Measurements from ENCODE around the gene COPG1.

The COPG1 gene, protein sequence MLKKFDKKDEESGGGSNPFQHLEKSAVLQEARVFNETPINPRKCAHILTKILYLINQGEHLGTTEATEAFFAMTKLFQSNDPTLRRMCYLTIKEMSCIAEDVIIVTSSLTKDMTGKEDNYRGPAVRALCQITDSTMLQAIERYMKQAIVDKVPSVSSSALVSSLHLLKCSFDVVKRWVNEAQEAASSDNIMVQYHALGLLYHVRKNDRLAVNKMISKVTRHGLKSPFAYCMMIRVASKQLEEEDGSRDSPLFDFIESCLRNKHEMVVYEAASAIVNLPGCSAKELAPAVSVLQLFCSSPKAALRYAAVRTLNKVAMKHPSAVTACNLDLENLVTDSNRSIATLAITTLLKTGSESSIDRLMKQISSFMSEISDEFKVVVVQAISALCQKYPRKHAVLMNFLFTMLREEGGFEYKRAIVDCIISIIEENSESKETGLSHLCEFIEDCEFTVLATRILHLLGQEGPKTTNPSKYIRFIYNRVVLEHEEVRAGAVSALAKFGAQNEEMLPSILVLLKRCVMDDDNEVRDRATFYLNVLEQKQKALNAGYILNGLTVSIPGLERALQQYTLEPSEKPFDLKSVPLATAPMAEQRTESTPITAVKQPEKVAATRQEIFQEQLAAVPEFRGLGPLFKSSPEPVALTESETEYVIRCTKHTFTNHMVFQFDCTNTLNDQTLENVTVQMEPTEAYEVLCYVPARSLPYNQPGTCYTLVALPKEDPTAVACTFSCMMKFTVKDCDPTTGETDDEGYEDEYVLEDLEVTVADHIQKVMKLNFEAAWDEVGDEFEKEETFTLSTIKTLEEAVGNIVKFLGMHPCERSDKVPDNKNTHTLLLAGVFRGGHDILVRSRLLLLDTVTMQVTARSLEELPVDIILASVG

DNA sequence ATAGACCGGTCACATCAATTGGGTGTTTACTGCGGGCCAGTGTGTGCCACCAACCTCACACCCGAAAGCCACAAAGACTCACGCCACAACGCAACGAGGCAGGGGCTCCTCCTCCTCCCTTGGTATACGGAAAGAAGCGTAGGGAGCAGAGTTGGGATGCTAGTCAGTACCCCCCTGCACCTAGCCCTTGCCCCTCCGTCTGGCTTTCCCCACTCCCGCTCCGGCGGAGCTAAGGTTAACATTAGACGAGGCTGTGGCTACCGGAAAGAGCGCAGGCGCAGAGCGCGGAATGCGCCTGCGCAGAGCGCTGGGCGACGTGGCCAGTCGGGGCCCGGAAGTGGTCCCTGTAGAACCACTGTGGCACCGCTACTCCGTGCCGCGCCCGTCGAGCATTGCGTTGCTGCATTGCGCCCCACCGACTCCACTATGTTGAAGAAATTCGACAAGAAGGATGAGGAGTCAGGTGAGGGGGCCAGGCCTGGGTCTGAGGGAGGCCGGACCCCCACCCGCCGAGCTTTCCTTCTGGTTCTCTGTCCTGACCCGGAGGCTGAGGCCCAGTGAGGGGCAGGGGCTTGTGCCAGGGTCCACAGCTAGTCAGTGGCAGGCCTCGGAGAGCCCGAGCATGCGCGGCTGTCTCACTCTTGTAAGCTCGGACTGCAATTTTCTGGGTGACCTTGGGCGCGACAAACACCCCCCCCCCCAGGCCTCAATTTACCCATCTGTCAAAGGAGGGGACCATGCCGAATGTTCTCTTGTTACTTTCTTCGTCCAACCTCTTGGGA lies at the start of gene COPG1:
COPG1 (plus strand) TSS at position 323 of the 782 bp plus-strand sequence; CDS start at position 427, 104 bp downstream.
- DNase-seq = peak; percentile 89

DNA sequence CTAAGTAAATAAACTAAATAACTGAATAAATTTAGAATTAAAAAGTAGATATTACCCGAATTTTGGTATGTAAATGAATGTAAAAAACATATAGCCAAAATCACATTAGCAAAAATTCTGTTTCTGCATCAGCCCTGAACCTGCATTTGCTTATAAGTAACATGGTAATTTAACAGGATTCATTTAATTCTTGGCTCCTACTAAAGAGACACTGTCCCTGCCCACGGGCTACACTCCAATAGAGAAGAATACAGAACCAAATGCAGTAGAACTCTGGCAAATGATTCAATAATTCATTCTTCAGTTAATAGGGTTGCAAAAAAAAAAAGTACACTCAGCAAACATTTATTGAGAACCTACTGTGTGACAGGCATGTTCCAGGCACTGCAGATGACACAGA lies 44.9 kb upstream of the COPG1 start:
- no peak for DNase-seq

DNA sequence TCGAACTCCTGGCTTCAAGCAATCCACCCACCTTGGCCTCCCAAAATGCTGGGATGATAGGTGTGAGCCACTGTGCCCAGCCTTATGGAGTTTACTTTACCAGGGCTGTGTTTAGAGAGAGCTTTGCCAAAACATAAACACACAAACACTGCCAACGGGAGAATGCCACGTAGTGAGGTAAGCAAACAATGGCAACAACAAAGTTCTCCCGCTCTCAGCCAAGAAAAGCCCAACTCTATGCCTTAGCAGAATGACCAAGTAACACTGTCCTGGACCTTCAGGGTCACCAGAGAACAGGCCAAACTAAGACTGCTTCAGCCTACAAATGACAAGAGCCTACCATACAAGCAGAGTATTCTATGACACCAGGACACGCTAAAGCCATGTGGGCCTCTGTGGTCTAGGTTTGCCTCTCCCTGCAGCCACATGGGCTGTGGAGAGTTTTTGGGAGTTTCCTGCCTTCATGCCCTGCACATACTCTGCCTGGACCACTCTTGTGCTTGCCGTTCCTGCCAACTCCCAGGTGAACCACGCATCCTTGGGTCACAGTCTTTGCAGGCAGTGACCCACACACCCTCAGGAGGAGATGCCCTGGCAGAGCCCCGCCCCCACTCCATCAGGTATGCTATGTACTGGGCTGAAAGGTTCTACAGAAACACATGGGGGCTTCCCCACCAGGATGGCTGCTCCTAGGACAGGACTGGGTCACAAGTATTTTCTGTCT lies 44.1 kb upstream of the COPG1 start:
- no peak for DNase-seq

DNA sequence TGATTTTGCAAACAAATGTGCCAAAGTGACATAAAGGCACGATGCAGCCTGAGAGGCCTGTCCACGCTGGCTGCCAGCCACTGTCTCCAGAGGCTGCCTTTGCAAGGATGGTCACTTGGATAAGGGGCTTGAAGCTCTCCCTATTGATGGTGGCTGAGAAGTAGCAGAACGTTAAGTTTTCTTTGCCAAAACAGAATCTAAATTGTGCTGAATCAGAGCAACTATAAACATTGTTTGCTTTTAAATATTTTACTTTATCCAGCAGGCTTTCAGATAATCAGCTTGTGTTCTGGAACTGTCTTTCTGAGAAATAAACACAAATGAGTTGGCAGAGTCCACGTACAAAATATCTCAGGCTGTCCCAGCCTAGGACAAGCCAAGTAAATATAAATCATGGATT lies 41.9 kb upstream of the COPG1 start:
- DNase-seq = no peak

DNA sequence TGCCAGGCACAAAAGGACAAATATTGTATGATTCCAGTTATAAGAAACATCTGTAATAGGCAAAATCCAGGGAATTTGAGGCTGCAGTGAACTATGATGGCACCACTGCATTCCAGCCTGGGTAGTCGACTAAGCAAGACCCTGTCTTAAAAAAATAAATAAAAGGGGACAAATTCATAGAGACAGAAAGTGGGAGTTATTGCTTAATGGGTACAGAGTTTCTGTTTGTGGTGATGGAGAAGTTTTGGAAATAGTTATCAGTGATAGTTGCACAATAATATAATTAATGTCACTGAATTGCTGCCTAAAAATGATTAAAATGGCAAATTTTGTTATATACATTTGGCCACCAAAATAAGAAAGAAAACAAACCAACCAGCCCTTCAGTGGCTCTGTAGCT lies 38.1 kb upstream of the COPG1 start:
- DNase-seq = no peak

DNA sequence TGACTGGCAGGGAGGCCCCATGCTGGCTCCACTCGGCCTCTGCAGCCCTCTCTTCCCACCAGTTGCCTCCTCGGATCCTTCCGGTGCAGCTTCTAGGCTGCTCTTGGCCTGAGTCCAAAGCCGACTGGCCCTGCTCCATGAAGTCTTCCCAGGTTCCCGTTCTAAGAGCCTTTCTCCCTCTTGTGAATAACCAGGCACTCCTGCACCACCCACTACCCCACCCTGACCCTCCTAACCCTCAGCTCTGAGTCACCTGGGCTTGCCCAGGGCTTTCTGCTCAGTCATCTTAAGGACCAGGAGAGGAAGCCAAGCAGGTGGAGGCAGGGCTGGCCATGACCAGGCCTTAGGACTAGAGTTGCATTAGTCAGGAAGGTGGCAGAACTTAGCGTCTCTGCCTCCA lies 37.6 kb upstream of the COPG1 start:
- DNase-seq = no peak

DNA sequence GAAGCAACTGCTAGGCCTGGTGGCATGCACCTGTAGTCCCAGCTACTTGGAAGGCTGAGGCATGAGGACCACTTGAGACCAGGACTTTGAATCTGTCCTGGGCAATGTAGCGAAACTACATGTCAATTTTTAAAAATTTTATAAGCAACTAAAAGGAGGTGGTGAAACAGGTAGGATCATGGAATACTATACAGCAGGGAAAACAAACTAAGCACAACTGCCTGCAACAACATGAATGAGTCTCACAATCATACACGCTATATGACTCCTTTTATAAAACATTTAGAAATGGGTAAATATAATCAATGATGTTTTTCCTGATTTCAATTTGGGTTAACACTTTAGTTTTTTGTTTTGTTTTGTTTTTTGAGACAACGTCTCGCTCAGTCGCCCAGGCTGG lies 36.2 kb upstream of the COPG1 start:
- DNase-seq = no peak

DNA sequence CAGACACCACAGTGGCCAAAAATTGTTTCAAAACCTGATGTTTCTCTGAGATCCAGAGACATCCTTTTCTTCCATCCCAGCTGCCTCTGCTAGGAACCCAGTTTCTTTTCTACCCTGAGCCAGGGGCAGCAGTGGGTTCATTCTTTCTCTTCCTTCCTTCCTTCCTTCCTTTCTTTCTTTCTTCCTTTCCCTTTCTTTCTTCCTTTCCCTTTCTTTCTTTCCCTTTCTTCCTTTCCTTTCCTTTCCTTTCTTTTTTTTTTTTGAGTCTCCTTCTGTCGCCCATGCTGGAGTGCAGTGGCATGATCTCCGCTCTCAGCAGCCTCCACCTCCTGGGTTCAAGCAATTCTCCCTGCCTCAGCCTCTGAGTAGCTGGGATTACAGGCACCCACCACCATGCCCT lies 30.7 kb upstream of the COPG1 start:
- DNase-seq = no peak

DNA sequence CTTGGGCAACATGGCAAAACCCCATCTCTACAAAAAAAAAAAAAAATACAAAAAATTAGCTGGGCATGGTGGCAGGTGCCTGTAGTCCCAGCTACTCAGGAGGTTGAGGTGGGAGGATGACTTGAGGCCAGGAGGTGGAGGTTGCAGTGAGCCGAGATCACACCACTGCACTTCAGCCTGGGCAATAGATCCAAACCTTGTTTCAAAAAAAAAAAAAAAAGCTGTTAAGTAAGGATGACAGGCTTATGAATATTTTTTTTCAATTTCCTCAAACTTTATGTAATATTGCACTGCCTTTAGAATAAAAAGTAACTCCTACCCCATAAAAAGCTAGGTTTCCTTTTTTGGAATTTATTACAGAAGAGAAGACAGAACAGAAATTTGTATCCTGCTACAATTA lies 25.0 kb upstream of the COPG1 start:
- peak; percentile 38 for DNase-seq

DNA sequence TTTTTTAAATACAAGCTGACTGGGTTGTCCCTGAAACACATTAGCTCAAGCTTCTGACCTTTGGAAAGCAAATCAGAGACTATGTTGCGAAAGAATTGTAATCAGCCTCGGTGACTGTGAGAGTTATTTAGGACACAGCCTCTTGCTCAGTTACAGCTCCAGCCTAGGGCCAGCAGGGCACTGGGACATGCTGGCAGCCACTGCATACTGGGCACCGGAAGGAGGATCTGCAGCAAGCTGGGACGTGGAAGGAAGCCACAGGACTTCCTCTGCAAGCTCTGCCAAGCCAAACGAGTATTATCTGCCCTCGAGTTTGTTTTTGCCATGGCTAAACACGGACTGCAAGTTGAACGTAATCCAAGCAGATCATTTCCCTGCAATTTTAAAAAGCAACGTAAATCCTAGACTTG lies 24.4 kb upstream of the COPG1 start:
- DNase-seq = peak; percentile 58

DNA sequence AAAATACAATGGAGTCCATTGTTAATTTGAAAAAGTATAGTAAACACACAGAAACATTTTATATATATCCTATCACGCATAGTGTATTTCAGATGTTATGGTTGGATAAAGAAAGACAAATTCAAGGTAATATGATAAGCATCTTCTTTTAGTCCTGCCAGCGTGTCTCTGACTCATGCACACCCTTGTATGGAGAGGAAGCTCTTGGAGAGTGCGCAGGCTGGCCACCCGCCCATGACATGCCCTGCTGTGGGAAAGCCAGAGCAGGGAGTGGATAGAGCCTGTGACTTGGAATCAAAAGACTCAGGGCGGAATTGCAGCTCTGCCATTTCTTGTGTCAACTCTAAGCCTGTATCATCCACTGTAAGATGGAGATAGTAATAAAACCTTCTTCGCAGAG lies 23.0 kb upstream of the COPG1 start:
- no peak for DNase-seq

DNA sequence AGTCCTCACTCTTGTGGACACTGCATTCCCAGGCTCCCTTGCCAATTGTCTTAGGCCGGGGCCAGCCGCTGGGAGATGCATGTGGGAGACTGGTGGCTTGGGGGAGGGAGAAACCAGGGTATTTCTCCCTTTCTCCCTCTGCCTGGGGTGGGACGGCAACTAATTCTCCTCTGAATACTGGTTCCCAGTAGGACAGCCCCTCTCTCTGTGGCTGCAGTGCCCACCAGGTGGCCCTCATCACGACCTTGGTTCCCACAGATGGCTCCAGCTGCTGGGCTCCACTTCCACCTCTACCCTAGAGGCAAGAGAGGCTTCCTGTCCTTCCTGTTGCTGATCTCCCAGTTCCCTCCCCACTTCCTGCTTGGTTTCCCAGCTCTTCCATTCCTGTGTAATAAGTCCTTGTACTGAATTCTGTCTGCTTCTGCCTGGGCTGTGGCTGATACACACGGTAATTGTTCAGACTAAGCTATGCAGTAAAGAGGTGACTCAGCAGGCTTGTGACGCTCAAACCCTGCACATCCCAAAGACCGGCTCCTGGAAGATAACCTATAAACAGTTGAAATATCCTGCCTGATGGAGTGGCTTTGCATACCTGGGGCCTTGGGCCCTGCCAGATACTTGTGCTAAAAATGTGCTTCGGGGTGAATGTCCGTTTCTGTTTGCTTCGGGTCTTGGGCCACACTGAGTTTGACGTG lies 20.4 kb upstream of the COPG1 start:
- no peak for DNase-seq

DNA sequence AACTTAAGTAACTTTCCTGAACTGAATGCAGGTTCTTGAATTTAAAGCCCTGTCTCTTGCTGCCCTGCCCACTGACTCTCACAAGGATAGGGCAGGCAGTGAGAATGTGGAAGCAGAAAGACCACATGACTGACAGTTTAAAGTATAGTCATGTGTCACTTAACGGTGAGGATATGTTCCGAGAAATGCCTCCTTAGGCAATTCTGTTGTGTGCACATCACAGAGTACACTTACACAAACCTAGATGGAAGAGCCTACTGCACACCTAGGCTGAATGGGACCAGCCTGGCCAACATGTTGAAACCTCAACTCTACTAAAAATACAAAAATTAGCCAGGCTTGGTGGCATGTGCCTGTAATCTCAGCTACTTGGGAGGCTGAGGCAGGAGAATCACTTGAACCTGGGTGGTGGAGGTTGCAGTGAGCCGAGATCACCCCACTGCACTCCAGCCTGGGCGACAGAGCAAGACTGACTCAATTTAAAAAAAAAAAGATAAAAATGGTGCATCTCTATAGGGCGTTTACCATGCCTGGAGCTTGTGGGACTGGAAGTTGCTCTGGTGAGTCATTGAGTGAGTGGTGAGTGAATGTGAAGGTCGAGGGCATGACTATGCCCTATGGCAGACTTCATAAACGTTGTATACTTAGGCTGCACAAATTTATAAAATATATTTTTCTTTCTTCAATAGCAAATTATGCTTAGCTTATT lies 18.9 kb upstream of the COPG1 start:
- DNase-seq = peak; percentile 11

DNA sequence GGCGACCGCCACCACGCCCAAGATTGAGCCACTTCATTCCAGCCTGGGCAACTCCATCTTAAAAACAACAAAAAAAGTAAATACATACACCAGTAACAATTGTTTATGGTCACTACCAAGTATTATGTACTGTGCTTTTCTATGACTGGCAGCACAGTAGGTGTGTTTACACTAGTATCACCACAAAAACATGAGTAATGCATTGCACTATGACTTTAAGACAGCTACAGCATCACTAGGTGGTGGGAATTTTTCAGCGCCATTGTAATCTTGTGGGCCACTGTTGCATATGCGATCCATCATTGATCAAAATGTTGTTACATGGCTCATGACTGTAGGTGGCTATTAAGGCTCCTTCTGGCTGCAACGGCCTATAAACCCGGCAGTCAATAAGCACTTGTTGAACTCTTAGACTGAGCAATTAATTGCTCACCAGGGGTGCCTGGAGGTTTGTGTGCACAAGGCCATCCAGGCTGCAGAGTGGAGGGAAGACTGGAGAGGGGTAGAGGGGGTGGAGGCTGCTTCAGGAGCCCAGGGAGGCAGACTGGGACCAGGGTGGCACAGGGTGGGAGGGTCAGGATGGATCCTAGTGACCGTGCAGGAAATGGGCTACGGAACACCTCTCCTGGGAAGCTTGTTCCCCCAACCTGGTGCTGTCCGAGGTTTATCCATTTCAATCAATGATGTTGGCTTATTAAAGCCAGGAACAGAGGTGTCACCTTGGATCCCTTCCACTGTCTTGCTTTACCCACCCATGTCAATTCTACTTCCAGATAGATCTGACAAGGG lies 17.9 kb upstream of the COPG1 start:
- DNase-seq = no peak

DNA sequence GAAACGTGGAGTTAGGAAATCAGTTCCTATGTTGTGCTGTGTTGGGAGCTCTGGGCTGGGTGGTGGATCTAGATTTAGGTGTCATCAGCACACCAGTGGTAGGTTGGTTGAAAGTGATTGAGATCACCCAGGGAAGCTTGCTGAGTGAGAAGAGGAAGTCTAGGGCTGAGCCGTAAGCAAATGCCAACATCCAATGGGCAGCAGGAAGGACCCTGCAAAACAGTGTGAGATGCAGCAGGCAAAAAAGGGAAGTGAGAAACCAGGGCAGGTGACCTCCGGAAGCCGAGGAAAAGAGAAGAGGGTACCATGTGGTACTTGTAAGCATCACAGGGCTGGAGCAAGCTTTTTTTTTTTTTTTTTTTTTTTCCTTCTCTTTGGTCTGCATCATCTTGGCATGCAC lies 15.9 kb upstream of the COPG1 start:
- peak; percentile 54 for DNase-seq

DNA sequence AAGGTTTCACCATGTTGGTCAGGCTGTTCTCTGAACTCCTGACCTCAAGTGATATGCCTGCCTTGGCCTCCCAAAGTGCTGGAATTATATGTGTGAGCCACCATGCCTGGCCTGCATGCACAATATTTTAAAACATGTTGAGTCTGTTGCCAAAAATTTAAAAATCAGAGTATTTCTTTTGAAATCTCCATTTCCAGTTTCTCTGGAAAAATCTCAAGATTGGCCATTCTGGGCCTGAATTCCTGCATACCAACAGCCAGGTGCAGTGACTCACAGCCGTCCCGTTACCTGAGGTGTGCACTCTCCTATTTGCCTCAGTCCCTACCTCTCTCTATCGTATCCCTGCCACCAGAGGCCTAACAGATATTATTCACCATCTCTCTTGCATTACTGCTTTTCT lies 15.0 kb upstream of the COPG1 start:
- no peak for DNase-seq

DNA sequence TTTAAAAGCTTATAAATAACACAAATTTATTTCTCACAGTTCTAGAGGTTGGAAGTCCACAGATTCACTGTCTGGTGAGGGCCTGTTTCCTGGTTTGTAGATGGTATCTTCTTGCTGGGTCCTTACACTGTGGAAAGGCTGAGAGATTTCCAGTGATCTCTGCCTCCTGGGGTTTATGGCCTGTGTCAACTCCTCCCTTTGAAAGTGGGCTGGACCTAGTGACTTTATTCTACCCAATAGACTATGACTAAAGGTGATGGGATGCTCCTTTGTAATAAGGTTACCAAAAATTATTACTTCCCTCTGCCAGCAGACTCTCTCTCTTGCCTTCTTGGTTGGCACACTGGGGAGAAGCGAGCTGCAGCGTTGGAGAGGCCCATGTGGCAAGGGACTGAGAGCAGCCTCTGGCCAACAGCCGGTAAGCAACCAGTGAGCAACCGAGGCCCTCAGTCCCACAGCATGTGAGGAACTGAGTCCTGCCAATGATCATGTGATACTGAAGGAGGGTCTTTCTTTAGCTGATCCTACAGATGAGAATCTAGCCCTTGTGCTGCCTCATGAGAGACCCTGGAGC lies 14.0 kb upstream of the COPG1 start:
- DNase-seq = no peak

DNA sequence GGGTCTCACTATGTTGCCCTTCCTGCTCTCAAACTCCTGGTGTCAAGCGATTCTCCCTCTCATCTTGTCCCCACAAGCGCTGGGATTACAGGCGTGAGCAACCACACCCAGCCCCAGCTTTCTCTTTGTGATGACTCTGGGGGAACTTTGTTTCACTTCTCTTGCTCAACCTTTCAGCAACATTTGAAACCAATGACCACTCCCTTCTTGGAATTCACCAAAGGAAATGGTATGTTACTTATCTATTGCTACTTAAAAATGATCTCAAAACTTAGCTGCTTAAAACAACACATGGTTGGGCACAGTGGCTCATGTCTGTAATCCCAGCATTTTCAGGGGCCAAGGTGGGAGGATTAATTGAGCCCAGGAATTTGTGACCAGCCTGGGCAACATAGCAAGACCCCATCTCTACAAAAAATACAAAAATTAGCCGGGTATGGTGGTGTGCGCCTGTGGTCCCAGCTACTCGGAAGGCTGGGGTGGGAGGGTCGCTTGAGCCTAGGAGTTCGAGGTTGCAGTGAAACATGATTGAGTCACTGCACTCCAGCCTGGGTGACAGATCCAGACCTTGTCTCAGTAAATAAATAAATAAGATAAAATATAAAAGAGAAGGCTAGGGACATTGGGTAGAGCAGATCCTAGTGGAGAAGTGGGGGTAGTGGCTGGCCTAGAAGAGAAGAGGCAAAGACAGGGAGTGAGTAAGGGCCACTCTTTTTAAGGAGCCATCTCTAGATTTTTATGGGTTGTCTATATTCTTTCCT lies 10.3 kb upstream of the COPG1 start:
- no peak for DNase-seq

DNA sequence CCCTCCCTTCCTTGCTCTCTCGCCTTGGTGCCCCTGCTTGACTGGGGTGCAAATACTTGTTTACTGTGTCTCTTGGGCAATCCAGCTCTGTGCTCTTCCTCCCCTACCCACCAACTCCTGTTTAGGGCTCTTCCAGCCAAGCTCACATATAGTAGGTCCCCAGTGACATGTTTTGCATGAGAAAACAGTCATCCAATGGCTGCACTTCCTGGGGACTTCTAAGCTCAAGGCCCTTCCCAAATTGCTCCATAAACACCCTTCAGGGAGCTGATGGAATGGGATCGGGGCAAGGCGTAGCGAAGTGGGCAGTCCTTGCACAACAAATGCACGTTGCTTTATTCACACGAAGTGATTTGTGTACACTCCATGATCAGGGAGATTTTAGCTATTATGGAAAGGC lies 9.4 kb upstream of the COPG1 start:
- no peak for DNase-seq
